ENCODE results near the gene MARCHF6.

GRCh38 chr5:10337986-10338385 is 15.5 kb upstream of the MARCHF6 start:
- no peak for TF ChIP-seq CTCF (IDR thresholded peaks at IDR 0.05; ENCODE audit: insufficient read depth, low read length)
- TF ChIP-seq REST (IDR thresholded peaks at IDR 0.05; ENCODE audit: insufficient replicate concordance, low read depth) = no peak
- TF ChIP-seq GABPA (IDR thresholded peaks at IDR 0.05; ENCODE audit: low read depth) = no peak
